ENCODE measurements around the gene KIAA0825. TPM values are rescaled to one million over a fixed set of nuclear protein-coding genes. Genes with fewer than 3 reads are reported as not detected.

The KIAA0825 gene
- total RNA-seq, 1 experiment from 2014 or later, result 0.07 TPM

DNA sequence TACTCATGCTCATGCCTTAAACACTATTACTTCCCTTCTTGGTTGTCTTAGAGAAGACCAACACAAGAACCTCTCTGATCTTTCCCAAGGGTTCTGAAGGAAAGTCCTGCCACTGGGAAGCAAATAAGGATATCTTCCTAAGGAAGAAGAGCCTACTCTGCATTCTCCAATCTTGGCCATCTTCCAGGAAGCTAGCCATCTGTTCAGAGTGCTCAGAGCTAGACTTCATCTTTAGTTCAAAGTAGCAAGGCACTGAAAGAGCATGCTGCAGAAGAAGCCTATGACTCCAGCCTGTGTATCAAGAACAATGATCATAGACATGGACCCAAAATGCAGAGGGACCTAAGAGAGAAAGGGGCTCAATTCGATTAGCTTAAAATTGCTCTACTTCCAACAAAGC is 114.7 kb downstream of the KIAA0825 start:
- DNase-seq, result no peak
- CTCF ChIA-PET, result no interaction called here
- POLR2A ChIA-PET (ENCODE audit: unreplicated experiment), result interaction anchor here (0.7 kb wide), 1 partner anchor 181 kb away, joined by 3 read pairs; no protein-coding TSS in a partner anchor
- BruUV-seq (replicated peaks), result no TSS peak
- no peaks in the 10 kb centered on the region for H4K20me1 ChIP-seq (ENCODE audit: low read length)
- no peaks in the 10 kb centered on the region for H3K9me2 ChIP-seq (replicated peaks; ENCODE audit: low read length)
- H3K27ac ChIP-seq (ENCODE audit: low read length), result no peak overlapping the region
- no peaks in the 10 kb centered on the region for H3K79me2 ChIP-seq (ENCODE audit: low read length)
- H3K9me3 ChIP-seq (ENCODE audit: low read length), result no peaks in the 10 kb centered on the region
- H2AFZ ChIP-seq (ENCODE audit: low read length), result no peak overlapping the region
- H3K9ac ChIP-seq (ENCODE audit: low read length), result no peak overlapping the region
- no peaks in the 10 kb centered on the region for H3K27me3 ChIP-seq (ENCODE audit: low read length)
- 0 out of 2 replicates have a peak, but pooled peaks cover 7% of the 10 kb centered on the region for H3K4me1 ChIP-seq (ENCODE audit: insufficient read depth, low read length)
- intact Hi-C loops (cut with micrococcal nuclease), result no loop called here
- no peaks in the 10 kb centered on the region for H3K36me3 ChIP-seq (ENCODE audit: low read depth, low read length)
- no peak for ATAC-seq
- H3F3A ChIP-seq (ENCODE audit: low read length, unreplicated experiment), result no peaks in the 10 kb centered on the region
- TF ChIP-seq, protein P1, sequence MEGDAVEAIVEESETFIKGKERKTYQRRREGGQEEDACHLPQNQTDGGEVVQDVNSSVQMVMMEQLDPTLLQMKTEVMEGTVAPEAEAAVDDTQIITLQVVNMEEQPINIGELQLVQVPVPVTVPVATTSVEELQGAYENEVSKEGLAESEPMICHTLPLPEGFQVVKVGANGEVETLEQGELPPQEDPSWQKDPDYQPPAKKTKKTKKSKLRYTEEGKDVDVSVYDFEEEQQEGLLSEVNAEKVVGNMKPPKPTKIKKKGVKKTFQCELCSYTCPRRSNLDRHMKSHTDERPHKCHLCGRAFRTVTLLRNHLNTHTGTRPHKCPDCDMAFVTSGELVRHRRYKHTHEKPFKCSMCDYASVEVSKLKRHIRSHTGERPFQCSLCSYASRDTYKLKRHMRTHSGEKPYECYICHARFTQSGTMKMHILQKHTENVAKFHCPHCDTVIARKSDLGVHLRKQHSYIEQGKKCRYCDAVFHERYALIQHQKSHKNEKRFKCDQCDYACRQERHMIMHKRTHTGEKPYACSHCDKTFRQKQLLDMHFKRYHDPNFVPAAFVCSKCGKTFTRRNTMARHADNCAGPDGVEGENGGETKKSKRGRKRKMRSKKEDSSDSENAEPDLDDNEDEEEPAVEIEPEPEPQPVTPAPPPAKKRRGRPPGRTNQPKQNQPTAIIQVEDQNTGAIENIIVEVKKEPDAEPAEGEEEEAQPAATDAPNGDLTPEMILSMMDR (conservative IDR thresholded peaks at IDR 0.05; ENCODE audit: low read depth, low read length), result no peak
- no peak for TF ChIP-seq EZH2phosphoT487 (IDR thresholded peaks at IDR 0.05; ENCODE audit: borderline replicate concordance, low read length)
- no peak for TF ChIP-seq EZH2 (IDR thresholded peaks at IDR 0.05; ENCODE audit: low read length, unreplicated experiment)
- H3K4me3 ChIP-seq (ENCODE audit: low read length), result no peak overlapping the region
- H3K4me2 ChIP-seq (ENCODE audit: low read length), result no peak overlapping the region

GRCh38 chr5:94501365-94501764 is 117.0 kb downstream of the KIAA0825 start:
- H3K4me2 ChIP-seq (ENCODE audit: low read length), result no peak overlapping the region
- H4K20me1 ChIP-seq (ENCODE audit: low read length), result no peaks in the 10 kb centered on the region
- H3K9ac ChIP-seq (ENCODE audit: low read length), result no peak overlapping the region
- H3K9me2 ChIP-seq (replicated peaks; ENCODE audit: low read length), result no peaks in the 10 kb centered on the region
- no peak overlapping the region for H2AFZ ChIP-seq (ENCODE audit: low read length)
- no peaks in the 10 kb centered on the region for H3F3A ChIP-seq (ENCODE audit: low read length, unreplicated experiment)
- H3K4me3 ChIP-seq (ENCODE audit: low read length), result no peak overlapping the region
- 0 out of 2 replicates have a peak, but pooled peaks cover 7% of the 10 kb centered on the region for H3K4me1 ChIP-seq (ENCODE audit: insufficient read depth, low read length)
- ChIA-PET POLR2A (ENCODE audit: unreplicated experiment) (no interaction called here), CTCF (no interaction called here)
- no TSS peak for BruUV-seq (replicated peaks)
- TF ChIP-seq EZH2phosphoT487 (IDR thresholded peaks at IDR 0.05; ENCODE audit: borderline replicate concordance, low read length), result no peak
- TF ChIP-seq, protein P1 (conservative IDR thresholded peaks at IDR 0.05; ENCODE audit: low read depth, low read length), result no peak
- no peak for TF ChIP-seq EZH2 (IDR thresholded peaks at IDR 0.05; ENCODE audit: low read length, unreplicated experiment)
- H3K27me3 ChIP-seq (ENCODE audit: low read length), result no peaks in the 10 kb centered on the region
- intact Hi-C loops (cut with micrococcal nuclease), result no loop called here
- no peaks in the 10 kb centered on the region for H3K9me3 ChIP-seq (ENCODE audit: low read length)
- DNase-seq, result no peak
- no peaks in the 10 kb centered on the region for H3K79me2 ChIP-seq (ENCODE audit: low read length)
- no peak overlapping the region for H3K27ac ChIP-seq (ENCODE audit: low read length)
- no peaks in the 10 kb centered on the region for H3K36me3 ChIP-seq (ENCODE audit: low read depth, low read length)
- no peak for ATAC-seq

- Histone ChIP-seq H3K4me3 (ENCODE audit: low read length) (no peak overlapping the region), H3K9me3 (ENCODE audit: low read length) (no peaks in the 10 kb centered on the region), H4K20me1 (ENCODE audit: low read length) (no peaks in the 10 kb centered on the region), H3K9me2 (replicated peaks; ENCODE audit: low read length) (no peaks in the 10 kb centered on the region), H3K36me3 (ENCODE audit: low read depth, low read length) (no peaks in the 10 kb centered on the region), H3F3A (ENCODE audit: low read length, unreplicated experiment) (no peaks in the 10 kb centered on the region), H3K4me1 (ENCODE audit: insufficient read depth, low read length) (no peaks in the 10 kb centered on the region), H3K27me3 (ENCODE audit: low read length) (no peaks in the 10 kb centered on the region), H2AFZ (ENCODE audit: low read length) (no peak overlapping the region), H3K4me2 (ENCODE audit: low read length) (no peak overlapping the region), H3K9ac (ENCODE audit: low read length) (no peak overlapping the region), H3K79me2 (ENCODE audit: low read length) (no peaks in the 10 kb centered on the region), H3K27ac (ENCODE audit: low read length) (no peak overlapping the region)
- ChIA-PET CTCF (no interaction called here), POLR2A (ENCODE audit: unreplicated experiment) (no interaction called here)
- BruUV-seq (replicated peaks), result no TSS peak
- intact Hi-C loops (cut with micrococcal nuclease), result no loop called here
- TF ChIP-seq, protein P1 (conservative IDR thresholded peaks at IDR 0.05; ENCODE audit: low read depth, low read length), result no peak
- no peak for TF ChIP-seq EZH2 (IDR thresholded peaks at IDR 0.05; ENCODE audit: low read length, unreplicated experiment)
- TF ChIP-seq EZH2phosphoT487 (IDR thresholded peaks at IDR 0.05; ENCODE audit: borderline replicate concordance, low read length), result no peak
- DNase-seq (no peak), ATAC-seq (no peak)
Observed at GRCh38 chr5:94499806-94500205, 118.6 kb downstream of the KIAA0825 start.

All from PC-3 (cell line).